NCI-H345 treated with DMSO at 0.1 percent for 48 hours (cell line): Measurements from ENCODE around the gene RNASEH2B.

Experiments used
- DNase-seq: peaks from one replicate; lab custom pipeline; 2025; ENCODE audit not compliant: unreplicated experiment; lab: John Stamatoyannopoulos, UW

The RNASEH2B gene, protein sequence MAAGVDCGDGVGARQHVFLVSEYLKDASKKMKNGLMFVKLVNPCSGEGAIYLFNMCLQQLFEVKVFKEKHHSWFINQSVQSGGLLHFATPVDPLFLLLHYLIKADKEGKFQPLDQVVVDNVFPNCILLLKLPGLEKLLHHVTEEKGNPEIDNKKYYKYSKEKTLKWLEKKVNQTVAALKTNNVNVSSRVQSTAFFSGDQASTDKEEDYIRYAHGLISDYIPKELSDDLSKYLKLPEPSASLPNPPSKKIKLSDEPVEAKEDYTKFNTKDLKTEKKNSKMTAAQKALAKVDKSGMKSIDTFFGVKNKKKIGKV

DNA sequence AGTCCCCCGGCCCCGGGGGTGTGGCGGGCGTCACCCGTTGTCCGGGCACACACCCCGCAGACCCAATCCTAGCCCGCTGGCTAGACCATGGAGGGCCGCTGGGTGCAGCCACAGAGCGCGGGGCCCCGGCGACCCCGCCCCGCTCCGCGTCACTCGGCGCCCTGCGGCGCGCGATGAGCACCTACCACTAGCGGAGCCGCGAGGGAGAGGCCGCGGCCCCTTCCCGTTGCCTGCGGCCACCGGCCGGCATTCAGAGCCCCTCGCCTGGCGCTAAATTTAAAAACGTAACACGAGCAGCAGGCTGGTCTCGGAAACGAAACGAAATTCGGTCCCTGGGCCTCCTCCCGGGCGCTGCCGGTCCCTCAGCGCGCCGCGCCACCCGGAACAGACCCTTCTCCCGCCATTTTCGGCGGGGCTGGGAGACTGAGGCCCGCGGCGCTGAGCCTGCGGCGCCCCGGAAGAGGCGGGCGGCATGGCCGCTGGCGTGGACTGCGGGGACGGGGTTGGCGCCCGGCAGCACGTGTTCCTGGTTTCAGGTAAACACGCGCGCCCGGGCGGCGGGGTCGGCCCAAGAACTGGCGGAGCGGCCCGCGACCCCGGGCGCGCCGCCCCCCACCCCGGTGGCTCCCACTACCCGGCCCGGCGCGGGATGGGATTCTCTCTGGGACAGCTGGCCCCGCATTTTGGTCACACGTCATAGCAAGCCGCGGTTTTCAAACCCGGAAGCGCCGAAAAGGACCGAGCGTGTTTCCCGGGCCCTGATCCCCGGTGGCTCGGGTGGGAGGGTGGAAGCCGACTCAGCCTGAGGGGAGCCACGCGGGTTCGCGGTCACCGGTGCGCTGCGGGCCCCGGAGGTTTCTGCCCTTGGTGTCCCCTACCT, at the start of gene RNASEH2B:
RNASEH2B (plus strand) TSS at position 187 of the 880 bp plus-strand sequence; CDS start at position 473, 286 bp downstream.
- DNase-seq, result peak; percentile 55

GRCh38 chr13:50864492-50864891, 45.1 kb upstream of the RNASEH2B start:
- DNase-seq, result no peak

- DNase-seq, result no peak
These were observed 42.6 kb upstream of the RNASEH2B start for GRCh38 chr13:50866817-50867636.

- no peak for DNase-seq
These were observed 42.0 kb upstream of the RNASEH2B start for GRCh38 chr13:50867637-50867945.

DNA sequence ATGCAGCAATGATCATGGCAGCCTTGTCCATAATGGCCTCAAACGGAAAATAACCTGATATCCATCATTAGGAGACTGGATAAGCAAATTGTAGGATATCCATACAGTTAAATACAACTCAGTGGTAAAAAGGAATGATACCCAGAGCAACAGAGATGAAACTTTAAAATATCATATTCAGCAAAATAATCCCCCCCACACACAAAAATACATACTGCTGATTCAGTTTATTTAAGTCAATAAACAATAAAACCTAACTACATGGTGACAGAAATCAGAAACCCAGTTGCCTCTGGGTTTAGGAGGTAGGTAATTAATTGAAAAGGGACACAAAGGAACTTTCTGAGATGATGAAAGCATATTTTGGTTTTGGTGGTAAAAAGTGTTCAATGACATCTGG, 38.2 kb upstream of the RNASEH2B start:
- DNase-seq, result no peak

DNA sequence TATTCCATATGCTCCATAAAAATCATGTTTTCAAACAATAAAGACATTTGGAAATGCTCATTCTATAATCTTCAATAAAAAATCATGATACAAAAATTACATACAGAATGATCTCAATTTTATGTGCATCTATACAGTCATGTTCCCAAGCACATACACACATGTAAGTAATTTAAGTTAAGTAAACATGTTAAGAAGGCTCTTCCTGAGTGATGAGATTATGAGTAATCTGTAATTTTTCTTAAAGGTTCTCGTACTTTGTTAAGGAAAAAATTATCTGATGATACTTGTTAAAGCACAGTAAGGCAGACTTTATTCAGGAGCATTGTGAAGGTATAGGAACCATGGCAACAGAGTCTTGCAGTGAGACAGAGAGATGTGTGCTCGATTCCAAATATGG, 36.1 kb upstream of the RNASEH2B start:
- no peak for DNase-seq

DNA sequence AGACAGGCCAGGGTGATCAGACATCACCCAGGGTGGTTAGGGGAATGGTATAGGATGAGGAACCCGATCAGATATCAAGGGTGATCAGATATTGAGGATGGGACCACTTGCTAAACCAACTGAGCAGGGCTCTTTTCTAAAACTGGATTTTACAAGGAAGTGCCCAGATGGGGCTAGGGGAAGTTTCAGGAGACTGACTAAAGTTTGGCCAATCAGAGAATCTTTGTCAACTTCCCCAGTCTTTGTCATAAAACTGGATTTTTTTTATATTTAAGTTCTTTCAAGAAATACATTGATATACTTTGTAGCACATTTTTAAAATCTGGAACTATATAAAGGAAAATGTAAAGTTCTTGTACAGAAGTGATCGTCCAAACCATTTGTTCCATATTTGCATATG, 35.6 kb upstream of the RNASEH2B start:
- no peak for DNase-seq

DNA sequence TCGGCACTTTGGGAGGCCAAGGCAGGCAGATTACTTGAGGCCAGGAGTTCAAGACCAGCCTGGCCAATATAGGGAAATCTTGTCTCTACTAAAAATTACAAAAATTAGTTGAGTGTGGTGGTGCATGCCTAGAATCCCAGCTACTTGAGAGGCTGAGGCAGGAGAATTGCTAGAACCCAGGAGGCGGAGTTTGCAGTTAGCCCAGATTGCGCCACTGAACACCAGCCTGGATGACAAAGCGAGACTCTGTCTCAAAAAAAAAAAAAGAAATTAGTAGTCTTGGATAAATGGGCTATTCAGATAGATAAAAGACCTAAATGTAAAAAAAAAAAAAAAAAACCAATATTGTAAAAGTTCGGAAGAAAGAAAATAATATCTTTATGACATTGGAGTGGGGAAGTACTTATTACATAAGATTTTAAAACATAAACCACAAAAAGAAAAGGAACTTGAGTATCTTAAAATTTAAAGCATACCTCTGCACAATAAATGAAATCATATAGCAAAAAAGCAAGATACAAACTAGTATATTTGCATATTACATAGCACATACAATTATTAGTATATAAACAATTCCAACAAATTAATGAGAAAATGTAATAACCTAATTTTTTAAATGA, 26.7 kb upstream of the RNASEH2B start:
- no peak for DNase-seq

DNA sequence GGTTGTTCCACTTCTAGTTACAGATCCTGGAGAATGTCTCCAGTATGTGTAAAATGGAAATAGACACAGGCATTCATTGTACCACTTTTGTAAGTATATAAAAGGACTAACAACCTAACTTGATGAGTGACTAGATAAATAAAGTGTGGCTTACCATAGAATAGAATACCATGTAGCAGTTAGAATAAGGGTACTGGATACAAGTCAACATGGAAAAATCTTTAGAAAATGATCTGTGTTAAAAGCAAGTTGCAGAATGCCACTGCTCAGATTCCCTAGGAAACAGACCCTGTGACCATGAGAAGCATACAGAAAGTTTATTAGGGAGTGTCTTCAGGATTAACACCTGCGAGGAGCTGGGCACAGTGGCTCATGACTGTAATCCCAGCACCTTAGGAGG, 25.9 kb upstream of the RNASEH2B start:
- DNase-seq, result no peak

DNA sequence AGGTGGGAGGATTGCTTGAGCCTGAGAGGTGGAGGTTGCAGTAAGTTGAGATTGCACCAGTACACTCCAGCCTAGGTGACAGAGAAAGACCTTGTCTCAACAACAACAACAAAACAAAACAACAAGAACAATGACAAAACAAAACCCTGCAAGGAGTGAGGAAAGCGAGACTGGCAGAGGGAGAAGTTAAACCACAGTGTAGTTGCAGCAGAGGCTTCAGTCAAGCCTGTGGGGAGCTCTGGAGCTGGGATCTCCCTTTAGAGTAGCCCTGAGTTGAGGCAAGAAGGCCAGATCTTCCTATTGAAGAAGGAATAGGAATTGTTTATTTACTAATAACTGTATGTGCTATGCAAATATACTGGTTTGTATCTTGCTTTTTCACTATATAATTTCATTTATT, 25.3 kb upstream of the RNASEH2B start:
- DNase-seq, result no peak

GRCh38 chr13:50887151-50887550, 22.4 kb upstream of the RNASEH2B start:
- DNase-seq, result no peak

- DNase-seq, result no peak
These were observed 21.2 kb upstream of the RNASEH2B start for GRCh38 chr13:50888362-50888761.

DNA sequence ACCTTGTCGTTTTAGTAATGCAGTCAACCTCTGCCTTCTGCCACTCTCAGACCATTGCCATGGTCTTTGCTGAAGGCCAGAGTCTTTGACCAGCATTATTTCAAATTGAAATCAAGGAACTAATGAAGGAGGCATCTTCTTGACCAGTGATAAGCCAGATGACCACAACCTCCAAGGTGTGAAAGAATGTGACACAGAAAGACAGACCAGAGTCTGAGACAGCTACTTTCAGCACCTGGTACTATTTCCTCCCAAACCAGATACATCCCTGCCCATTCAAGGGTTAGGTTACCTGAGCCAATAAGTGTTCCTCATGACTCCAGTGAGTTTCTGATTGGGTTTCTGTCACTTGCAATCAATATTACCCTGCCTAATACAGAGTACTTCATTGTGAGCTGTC, 20.3 kb upstream of the RNASEH2B start:
- DNase-seq, result no peak

DNA sequence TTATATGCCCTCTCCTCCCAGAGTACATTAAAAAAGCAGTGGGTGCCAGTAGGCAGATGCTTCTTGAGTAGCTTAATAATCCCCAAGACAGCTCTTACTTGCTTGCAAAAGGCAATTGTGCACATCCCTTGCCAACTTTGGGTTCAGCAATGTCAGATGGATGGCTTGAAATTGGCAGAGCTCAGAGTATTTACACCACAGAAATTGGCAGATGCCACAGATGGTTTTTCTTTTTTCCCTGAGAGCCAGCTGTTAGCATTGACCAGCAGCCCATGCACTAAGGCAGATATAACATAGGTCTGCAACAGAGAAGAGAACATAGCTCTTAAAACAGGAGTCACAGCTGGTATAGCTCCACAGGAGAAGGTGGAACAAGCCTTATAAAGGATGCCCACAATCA, 18.4 kb upstream of the RNASEH2B start:
- no peak for DNase-seq

GRCh38 chr13:50892210-50892944, 17.2 kb upstream of the RNASEH2B start:
- DNase-seq, result no peak

DNA sequence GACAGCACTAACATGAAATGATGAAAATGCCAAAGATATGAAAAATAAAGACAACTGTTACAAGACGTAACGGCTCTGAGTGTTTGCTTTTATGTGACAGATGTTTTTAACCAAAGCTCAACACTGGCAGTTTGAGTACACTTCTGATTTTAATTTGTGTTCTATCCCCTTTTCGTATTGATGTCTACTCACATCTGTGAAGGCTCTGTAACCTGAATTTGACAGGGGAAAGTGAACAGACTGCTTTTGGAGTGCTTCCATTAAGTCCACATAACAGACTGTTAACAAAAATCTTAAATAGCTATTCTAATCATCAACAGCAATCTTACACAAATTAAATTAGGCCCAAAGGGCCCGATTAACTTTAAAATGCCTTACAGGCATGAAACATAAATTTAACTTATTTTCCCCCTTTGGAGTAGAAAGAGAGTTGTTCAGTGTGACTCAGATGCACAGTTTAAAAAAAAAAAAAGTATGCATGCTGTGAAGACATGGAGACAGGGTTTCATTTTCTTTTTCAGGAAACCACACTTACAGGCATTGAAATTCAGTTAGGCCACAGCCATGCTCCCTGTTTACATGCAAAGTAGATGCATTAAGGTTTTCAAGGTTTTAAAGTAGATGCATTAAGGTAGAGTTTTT, 16.3 kb upstream of the RNASEH2B start:
- DNase-seq, result no peak

- DNase-seq, result no peak
These were observed 15.6 kb upstream of the RNASEH2B start for GRCh38 chr13:50894012-50894411.

DNA sequence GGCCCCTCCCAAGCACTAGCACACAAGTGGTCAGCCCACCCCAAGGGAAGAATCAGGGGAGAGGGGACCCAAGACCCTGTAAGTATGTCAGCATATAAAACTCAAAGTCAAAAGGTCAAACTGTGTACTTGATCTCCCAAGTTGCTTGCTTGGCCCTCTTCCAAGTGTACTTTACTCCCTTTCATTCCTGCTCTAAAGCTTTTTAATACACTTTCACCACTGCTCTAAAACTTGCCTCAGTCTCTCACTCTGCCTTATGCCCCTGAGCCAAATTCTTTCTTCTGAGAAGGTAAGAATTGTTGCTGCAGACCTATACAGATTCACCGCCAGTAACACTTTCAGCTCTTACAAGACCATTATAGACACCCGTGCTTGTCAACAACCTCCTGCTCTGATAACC, 15.1 kb upstream of the RNASEH2B start:
- DNase-seq, result no peak

DNA sequence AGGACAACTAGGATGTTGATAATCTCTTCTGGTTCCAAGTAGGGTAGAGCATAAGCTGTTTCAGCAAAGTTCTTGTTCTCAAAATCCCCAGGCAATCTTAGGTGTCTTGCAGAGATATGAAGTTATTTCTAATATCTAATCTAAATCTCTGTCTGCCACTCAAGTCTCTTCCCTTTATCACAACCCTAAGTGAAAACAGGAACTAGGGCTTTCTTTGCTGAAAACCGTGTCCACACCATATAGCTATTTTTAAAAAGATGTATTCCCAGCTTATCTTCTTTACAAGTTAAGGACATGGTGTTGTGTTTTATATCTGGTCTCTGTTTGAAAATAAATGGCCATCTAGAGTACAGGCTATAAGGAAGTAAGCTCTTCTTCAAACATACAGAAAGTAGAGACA, 11.3 kb upstream of the RNASEH2B start:
- no peak for DNase-seq

- DNase-seq, result no peak
These were observed 7.9 kb upstream of the RNASEH2B start for GRCh38 chr13:50901701-50902100.
